HTERT RPE-1 (cell line): ENCODE results near the gene PRDM16.

Experiments
- in situ Hi-C: fragments of 300-500 bp; cut with MboI; formaldehyde crosslinking; loops from 4 replicates; pipeline ENCODE4 v1.14.3; 2020; ENCODE audit warnings: low sequenced_read_pairs

PRDM16 gene

GRCh38 chr1:3329640-3330281 lies 260.8 kb downstream of the PRDM16 start:
- in situ Hi-C loops: no loop called here

DNA sequence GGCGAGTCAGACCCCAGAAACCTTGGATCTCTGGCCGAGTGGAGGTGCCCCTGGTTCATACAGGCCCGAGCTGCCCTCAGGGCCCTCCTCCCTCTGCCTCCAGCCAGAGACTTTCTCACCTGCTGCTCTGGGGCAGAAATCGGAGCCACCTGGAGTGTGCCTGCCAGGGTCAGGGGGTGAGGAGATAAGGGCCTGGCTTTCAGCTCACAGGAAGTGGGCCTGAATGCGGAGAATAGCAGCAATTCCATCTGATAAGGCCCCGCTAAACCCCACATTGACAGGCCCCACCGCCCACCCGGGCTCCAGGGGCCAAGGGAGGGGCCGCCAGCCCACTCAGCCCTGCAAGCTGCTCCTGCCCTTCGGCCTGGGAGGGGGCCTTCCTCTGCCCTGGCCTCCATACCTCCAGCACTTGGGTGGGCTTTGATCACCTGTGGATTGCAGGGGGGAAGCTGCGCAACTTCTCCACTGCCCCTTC lies 261.8 kb downstream of the PRDM16 start:
- in situ Hi-C loops: no loop called here

- in situ Hi-C loops: no loop called here
These were observed 262.6 kb downstream of the PRDM16 start for GRCh38 chr1:3331564-3331963.

- in situ Hi-C loops: no loop called here
These were observed 263.0 kb downstream of the PRDM16 start for GRCh38 chr1:3332043-3332442.

- in situ Hi-C loops: no loop called here
These were observed 263.7 kb downstream of the PRDM16 start for GRCh38 chr1:3332662-3333061.

- in situ Hi-C loops: no loop called here
These were observed 264.9 kb downstream of the PRDM16 start for GRCh38 chr1:3333903-3334302.

GRCh38 chr1:3334366-3334765 lies 265.4 kb downstream of the PRDM16 start:
- in situ Hi-C loops: no loop called here

DNA sequence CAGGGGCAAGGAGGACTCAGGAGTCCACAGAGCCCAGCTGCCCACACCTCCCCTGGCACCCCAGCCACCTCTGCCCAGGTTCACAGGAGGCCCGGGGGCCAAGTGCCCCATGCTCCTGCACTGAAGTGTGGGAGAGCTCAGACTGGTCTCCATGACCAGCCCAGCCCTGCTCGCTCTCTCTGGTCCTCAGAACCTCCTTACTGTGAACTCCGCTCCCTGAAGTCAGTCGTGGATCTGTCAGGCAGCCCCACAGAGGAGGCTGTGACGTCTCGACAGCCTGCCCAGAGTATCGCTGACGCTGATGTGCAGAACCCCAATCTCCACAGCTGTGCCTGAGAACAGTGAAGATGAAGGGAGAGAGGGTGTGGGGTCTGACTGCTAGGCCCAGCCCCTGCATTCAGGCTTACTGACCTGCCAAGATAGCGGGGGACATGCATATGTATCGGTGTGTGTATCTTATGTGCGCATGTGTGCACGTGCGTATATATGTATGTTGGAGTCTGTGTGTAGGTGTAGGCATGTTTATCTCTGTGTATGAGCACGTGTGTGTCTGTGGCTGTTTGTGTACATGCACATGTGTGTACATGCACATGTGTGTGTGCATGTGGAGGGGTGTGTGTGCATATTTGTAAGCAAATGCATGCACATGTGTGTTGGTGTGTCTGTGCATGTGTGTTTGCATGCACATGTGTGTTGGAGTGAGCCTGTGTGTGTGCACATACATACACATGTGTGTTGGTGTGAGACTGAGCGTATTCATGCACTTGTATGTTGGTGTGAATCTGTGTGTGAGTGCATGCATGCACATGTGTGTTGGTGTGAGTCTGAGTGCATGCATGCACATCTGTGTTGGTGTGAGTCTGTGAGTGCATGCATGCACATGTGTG lies 267.0 kb downstream of the PRDM16 start:
- in situ Hi-C loops: no loop called here

DNA sequence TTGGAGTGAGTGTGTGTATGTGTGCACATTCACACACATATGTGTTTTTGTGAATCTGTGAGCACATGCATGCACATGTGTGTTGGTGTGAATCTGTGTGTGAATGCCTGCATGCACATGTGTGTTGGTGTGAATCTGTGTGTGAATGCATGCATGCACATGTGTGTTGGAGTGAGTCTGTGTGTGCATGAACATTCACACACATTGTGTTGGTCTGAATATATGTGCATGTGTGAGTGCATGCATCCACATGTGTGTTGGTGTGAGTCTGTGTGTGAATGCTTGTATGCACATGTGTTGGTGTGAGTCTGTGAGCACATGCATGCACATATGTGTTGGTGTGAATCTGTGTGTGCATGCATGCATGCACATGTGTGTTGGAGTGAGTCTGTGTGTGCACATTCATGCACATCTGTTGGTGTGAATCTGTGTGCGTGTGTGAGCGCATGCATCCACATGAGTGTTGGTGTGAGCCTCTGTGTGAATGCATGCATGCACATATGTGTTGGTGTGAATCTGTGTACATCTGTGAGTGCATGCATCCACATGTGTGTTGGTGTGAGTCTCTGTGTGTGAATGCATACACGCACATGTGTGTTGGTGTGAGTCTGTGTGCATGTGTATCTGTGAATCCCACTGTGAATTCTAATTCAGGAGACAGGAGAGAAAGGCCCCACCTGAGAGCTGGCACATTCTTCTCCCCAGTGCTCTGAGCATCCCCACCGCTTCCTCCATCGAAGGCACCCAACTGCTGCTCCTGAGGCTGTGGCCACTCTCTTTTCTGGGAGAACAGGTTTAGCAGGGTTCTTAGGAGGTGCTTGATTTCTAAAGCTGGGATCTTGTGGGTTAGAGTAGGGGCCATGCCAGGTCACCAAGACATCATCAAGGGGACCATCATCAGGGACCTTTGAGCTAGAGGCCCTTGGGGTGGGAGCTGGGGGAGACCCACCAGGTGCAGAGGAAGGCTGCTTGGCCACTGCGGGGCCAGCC lies 267.9 kb downstream of the PRDM16 start:
- in situ Hi-C loops: no loop called here

- in situ Hi-C loops: no loop called here
These were observed 269.1 kb downstream of the PRDM16 start for GRCh38 chr1:3337798-3338724.

DNA sequence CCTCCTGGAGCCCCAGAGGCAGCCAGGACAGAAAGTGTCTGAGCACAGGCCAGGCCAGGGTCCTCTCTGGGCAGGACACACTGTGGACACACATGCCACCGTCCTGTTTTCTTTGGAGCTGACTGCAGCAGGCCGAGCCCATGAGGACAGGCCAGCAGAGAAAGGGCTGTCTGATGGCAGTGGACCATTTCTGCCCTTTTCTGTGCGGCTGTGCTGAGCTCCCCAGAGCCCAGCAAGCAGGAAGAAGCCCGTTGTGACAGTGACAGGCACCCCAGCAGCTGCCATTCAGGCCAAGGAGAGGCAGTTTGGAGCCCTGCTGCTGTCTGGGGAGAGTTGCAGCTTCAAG lies 269.7 kb downstream of the PRDM16 start:
- in situ Hi-C loops: no loop called here

DNA sequence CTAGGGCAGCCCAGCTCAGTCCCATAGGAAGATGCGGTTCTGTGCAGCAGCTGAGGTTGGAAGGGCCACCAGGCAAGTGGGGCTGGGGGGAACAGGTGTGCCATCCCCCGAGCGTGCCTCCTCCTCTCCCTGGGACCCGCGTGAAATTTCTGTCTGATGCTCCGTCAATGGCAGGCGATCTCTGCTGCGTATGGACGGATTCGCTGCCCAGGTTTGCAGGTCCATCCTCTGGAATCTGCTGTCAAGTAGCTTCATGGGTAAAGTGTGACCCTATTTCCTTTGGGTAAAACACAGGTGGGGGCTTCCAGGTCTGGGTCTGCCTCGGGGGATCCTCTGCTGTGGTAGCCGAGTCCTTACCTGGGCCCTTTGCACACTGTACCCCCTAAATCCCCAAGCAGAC lies 270.9 kb downstream of the PRDM16 start:
- in situ Hi-C loops: no loop called here

DNA sequence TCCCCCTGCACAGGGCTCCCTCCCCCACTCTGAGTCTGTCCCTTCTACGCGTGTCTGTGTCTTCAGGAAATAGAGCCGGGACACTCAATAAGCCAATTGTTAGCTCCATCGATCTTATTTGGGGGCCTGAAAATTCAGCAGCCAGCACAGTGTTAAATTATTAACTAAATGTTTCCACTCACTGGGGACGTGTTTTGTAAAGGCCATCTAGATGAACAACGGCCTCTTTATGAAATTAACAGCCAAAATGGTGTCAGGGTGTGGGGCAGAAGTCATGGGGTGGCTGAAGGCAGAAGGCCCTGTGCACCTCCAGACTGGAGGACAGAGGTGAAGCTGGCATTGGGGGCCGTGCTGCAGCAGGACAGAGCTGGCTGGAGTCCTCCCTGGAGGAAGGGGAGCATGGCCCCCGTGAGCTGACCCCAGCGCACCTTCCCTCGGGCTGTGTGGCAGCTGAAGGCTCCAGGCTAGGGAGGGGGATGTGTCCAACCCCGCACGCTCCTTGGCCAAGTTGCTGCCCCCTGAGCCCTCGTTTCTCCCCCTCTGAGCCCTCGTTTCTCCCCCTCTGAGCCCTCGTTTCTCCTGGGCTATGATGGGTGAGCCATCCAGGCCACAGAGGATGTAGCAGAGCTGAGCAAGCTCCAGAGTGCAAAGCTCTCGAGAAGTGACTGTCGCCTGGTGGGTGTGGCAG lies 271.7 kb downstream of the PRDM16 start:
- in situ Hi-C loops: no loop called here

DNA sequence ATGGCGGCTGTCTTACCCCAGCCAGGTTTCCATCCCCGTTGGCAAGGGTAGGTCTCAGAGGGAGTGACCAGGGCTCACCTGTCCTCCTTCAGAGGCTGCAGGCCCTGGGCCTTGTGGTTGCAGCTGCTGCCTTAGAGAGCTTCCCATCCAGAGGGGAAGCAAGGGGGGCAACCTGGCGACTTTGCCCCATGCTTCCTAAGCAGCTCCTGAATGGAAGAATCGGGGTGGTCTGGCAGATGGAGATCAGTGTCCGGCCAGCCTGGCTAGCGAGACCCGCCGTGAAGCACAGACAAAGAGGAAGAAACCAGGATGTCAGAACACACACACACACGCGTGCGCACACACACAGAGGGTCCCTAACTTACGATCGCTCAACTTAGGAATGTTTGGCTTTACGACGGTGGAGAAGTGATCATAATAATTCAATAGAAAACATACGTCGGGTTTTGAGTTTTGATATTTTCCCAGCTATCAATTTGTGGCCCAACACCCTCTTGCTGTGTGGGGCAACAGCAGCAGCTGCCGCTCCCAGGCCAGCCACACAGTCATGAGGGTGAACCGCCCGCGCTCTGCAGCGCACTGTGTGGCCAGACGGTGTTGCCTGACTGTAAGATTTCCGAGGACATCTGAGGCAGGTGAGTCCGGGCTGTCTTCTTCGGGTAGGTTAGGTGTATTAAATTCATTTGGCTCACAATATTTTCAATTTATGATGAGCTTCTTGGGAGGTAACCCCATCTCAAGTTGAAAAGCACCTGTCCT lies 272.4 kb downstream of the PRDM16 start:
- in situ Hi-C loops: no loop called here

DNA sequence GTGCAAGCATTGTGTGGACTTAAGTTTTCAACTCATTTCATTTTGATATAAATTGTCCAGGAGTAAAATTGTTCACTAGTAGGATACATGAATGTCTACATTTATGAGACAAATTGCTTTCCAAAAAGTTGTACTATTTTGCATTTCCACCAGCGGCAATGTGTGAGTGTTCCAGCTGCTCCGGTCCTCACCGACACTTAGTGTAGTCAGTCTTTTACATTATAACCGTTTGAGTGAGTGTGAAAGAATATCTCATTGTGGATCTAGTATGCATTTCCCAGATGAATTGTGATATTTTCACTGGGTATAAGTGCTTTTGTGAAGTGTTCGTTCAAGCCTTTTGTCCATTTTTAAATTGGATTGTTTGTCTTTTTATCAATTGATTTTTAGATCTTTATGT lies 274.0 kb downstream of the PRDM16 start:
- in situ Hi-C loops: no loop called here

DNA sequence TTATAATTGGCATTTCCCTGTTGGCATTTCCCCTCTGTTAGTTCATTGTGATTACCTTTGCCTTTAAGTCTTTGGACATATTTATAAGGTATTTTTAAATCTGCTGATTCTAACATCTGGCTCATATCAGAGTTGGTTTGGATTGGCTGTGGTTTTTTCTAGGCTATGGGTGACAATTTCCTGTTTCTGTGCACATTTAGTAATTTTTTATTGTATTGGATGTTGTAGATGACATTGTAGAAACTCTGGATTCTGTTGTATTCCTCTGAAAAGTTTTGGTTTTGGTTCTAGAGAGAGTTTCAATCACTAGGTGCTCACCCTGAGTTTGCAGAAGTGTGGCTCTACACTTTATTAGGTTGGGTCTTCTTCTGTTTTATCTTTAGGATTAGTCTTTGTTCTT lies 275.4 kb downstream of the PRDM16 start:
- in situ Hi-C loops: no loop called here

DNA sequence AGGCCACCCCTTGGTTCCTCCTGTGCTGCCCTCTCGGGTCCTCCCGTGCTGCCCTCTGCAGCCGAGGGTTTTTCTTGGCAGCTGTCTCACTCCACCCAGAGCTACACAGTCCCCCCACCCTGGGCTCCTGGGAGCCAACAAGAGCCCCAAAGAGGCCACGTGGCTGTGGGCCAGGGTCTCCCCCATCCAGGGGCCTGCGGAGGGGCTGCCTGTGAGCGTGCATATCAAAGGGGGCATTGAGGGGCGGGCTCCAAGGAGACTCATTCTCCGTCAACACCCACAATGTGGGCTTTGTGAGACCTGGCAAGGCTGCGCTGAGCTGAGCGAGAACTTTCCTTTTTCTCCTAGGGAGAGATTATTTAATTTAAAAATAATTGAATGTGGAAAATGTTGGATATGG lies 276.8 kb downstream of the PRDM16 start:
- in situ Hi-C loops: no loop called here

DNA sequence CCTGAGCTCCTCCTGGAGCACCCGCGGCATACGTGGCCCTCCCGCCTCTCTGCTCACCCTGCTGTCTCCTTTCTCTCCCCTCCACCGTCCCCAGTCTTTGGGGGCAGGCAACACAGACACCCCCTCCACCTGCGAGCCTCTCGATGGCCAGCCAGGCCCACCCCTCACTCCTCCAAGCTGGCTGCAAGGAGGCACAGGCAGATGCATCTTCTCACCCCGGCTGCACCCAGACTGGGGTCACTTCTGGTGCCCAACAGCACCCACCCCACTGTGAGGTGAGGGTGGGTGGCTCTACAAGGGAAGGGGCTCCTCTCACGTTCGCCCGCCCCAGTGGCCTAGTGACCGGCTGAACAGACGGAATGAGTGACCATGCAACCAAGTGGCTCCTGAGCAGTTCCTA lies 277.5 kb downstream of the PRDM16 start:
- in situ Hi-C loops: no loop called here
